Breast epithelium (tissue), 4 donors: ENCODE results near the gene PHACTR4. TPM values are rescaled to one million over a fixed set of nuclear protein-coding genes. Genes with fewer than 3 reads are reported as not detected.

Experiments used
- DNase-seq, 2 donors: peaks; one replicate each; pipeline ENCODE4 v3.0.0-alpha.2; 2019; ENCODE audit warnings: low spot score in 2 of 2
- H3K27ac ChIP-seq, 2 donors: fragments of 200-600 bp; sonication (generic) in 1 of 2; one replicate each; pipeline ENCODE4 v1.5.1; 2016 to 2019; ENCODE audit warnings: mild to moderate bottlenecking in 1 of 2
- H3K27me3 ChIP-seq, 2 donors: fragments of 200-600 bp; sonication (generic) in 1 of 2; one replicate each; pipeline versions ENCODE4 v1.5.1 to v1.6.0; 2017 to 2019; ENCODE audit warnings: control low read depth in 1 of 2, mild to moderate bottlenecking in 1 of 2
- H3K36me3 ChIP-seq: fragments of 200-600 bp; one replicate; pipeline ENCODE4 v1.5.1; 2019
- H3K4me1 ChIP-seq, 2 donors: fragments of 200-600 bp; sonication (generic); one replicate each; pipeline ENCODE4 v1.5.1; 2016 to 2019; ENCODE audit warnings: control low read depth in 1 of 2
- H3K4me3 ChIP-seq, 3 donors: fragments of 200-600 bp; sonication (generic); 1 replicate in 2 of 3; 2 replicates in 1 of 3; pipeline ENCODE4 v1.5.1; 2016 to 2019; ENCODE audit warnings: mild to moderate bottlenecking in 3 of 3, moderate library complexity in 2 of 3
- H3K9me3 ChIP-seq, 2 donors: fragments of 200-600 bp; sonication (generic) in 1 of 2; one replicate each; pipeline ENCODE4 v1.5.1; 2016 to 2019; ENCODE audit warnings: control low read depth in 1 of 2
- CTCF ChIP-seq, 3 donors: fragments of 450-650 bp; IDR thresholded peaks; one replicate each; pipeline ENCODE4 v1.5.1; 2016 to 2017; ENCODE audit warnings: antibody characterized with exemption in 3 of 3, mild to moderate bottlenecking in 3 of 3, moderate library complexity in 3 of 3
- POLR2A ChIP-seq: fragments of 450-650 bp; IDR thresholded peaks from one replicate; pipeline ENCODE4 v1.6.1; 2016; ENCODE audit warnings: antibody characterized with exemption, mild to moderate bottlenecking, moderate library complexity
- POLR2AphosphoS5 ChIP-seq, 3 donors: sonication (generic); formaldehyde crosslinking; IDR thresholded peaks; one replicate each; pipeline ENCODE4 v1.6.1; 2017; ENCODE audit warnings: antibody characterized with exemption in 3 of 3
- intact Hi-C: fragments of 100-400 bp; cut with DNase I; formaldehyde crosslinking; loops from one replicate; pipeline ENCODE4 v1.15.1; 2023; ENCODE audit warnings: low total_unique reads
- total RNA-seq, 3 donors: library from RNA; depleted of rRNA; stranded (reverse); fragments of >200 nt; gene quantifications; one replicate each; pipeline ENCODE4 v1.1.0, GENCODE V29; 2016

Gene PHACTR4
- total RNA-seq, 3 donors from 2014 or later: 17.1 to 29.6 (median 25.9) TPM

- Histone ChIP-seq H3K27me3 (no peaks in the 10 kb centered on the region), H3K4me3 (no peak overlapping the region), H3K9me3 (no peaks in the 10 kb centered on the region), H3K4me1 (no peaks in the 10 kb centered on the region), H3K36me3 (no peaks in the 10 kb centered on the region), H3K27ac (peak overlapping the region; percentile 75 to 79)
- intact Hi-C loops: no loop called here
- DNase-seq: peak; percentile 79 to 87
- TF ChIP-seq CTCF (IDR thresholded peaks at IDR 0.05) (no peak), POLR2A (no peak), POLR2AphosphoS5 (IDR thresholded peaks at IDR 0.05) (peak in 2 of 3 donors; percentile 68 to 85)
Measured at GRCh38 chr1:28526886-28527285, 157.3 kb downstream of the PHACTR4 start.

- Histone ChIP-seq H3K27ac (no peak overlapping the region), H3K9me3 (no peaks in the 10 kb centered on the region), H3K4me3 (no peak overlapping the region), H3K27me3 (no peaks in the 10 kb centered on the region), H3K4me1 (no peaks in the 10 kb centered on the region), H3K36me3 (no peaks in the 10 kb centered on the region)
- no peak for TF ChIP-seq CTCF (IDR thresholded peaks at IDR 0.05)
- no peak for TF ChIP-seq POLR2A
- TF ChIP-seq POLR2AphosphoS5 (IDR thresholded peaks at IDR 0.05): no peak
- intact Hi-C loops: no loop called here
- DNase-seq: no peak
Measured at GRCh38 chr1:28530456-28530855, 160.9 kb downstream of the PHACTR4 start.

- H3K27ac ChIP-seq: no peak overlapping the region
- no peaks in the 10 kb centered on the region for H3K4me1 ChIP-seq
- H3K36me3 ChIP-seq: no peaks in the 10 kb centered on the region
- no peaks in the 10 kb centered on the region for H3K9me3 ChIP-seq
- H3K4me3 ChIP-seq: no peak overlapping the region
- no peak for TF ChIP-seq POLR2A
- no peak for TF ChIP-seq CTCF (IDR thresholded peaks at IDR 0.05)
- TF ChIP-seq POLR2AphosphoS5 (IDR thresholded peaks at IDR 0.05): no peak
- intact Hi-C loops: no loop called here
- no peaks in the 10 kb centered on the region for H3K27me3 ChIP-seq
- DNase-seq: no peak
Measured at GRCh38 chr1:28534671-28535070, 165.1 kb downstream of the PHACTR4 start.

- Histone ChIP-seq H3K27ac (no peak overlapping the region), H3K36me3 (no peaks in the 10 kb centered on the region), H3K4me1 (no peaks in the 10 kb centered on the region), H3K4me3 (no peak overlapping the region), H3K9me3 (no peaks in the 10 kb centered on the region), H3K27me3 (no peaks in the 10 kb centered on the region)
- DNase-seq: no peak
- TF ChIP-seq CTCF (IDR thresholded peaks at IDR 0.05): no peak
- TF ChIP-seq POLR2A: no peak
- no peak for TF ChIP-seq POLR2AphosphoS5 (IDR thresholded peaks at IDR 0.05)
- intact Hi-C loops: no loop called here
Measured at GRCh38 chr1:28535180-28535579, 165.6 kb downstream of the PHACTR4 start.

GRCh38 chr1:28537457-28538199 lies 168.1 kb downstream of the PHACTR4 start:
- H3K9me3 ChIP-seq: no peaks in the 10 kb centered on the region
- H3K36me3 ChIP-seq: no peaks in the 10 kb centered on the region
- peak overlapping the region in 1 of 2 donors; percentile 3 for H3K27ac ChIP-seq
- intact Hi-C loops: no loop called here
- H3K4me1 ChIP-seq: no peaks in the 10 kb centered on the region
- H3K27me3 ChIP-seq: no peaks in the 10 kb centered on the region
- H3K4me3 ChIP-seq: no peak overlapping the region
- no peak for TF ChIP-seq CTCF (IDR thresholded peaks at IDR 0.05)
- no peak for TF ChIP-seq POLR2A
- no peak for TF ChIP-seq POLR2AphosphoS5 (IDR thresholded peaks at IDR 0.05)
- no peak for DNase-seq
